Natural killer cell (primary cell): ENCODE measurements around the gene NAV2. TPM values are rescaled to one million over a fixed set of nuclear protein-coding genes. Genes with fewer than 3 reads are reported as not detected.

ENCODE experiments used
- ATAC-seq, 3 donors: fragments of 150-1000 bp in 2 of 3; fragments of 200-7000 bp in 1 of 3; cut with Tn5 transposase; 1 replicate in 1 of 3; 2 replicates in 2 of 3; pipeline ENCODE4 v1.10.0; 2021; ENCODE audit warnings: mild to moderate bottlenecking in 2 of 3, moderate library complexity in 2 of 3
- DNase-seq, 2 donors: peaks; one replicate each; pipeline versions ENCODE4 v3.0.0 to v3.0.0-alpha.2; 2013 to 2021; ENCODE audit warnings: mixed read lengths in 1 of 2
- H3K27ac ChIP-seq: one replicate; pipeline ENCODE4 v1.5.1; 2013; ENCODE audit warnings: mild to moderate bottlenecking, low read length
- H3K27me3 ChIP-seq: one replicate; pipeline ENCODE4 v1.6.1; 2013; ENCODE audit warnings: low read length; ENCODE audit not compliant: control insufficient read depth, insufficient read depth
- H3K36me3 ChIP-seq: one replicate; pipeline ENCODE4 v1.6.1; 2013; ENCODE audit warnings: low read length; ENCODE audit not compliant: control insufficient read depth, insufficient read depth
- H3K4me1 ChIP-seq: one replicate; pipeline ENCODE4 v1.6.1; 2013; ENCODE audit warnings: low read length; ENCODE audit not compliant: control insufficient read depth, insufficient read depth
- H3K4me3 ChIP-seq: one replicate; pipeline ENCODE4 v1.5.1; 2013; ENCODE audit warnings: low read length
- H3K9me3 ChIP-seq: one replicate; pipeline ENCODE4 v1.6.1; 2013; ENCODE audit warnings: low read length; ENCODE audit not compliant: control insufficient read depth, insufficient read depth
- H3K27ac Mint-ChIP-seq, 2 donors: one replicate each; pipeline ENCODE4 v1.8.0; 2022; ENCODE audit warnings: mild to moderate bottlenecking in 2 of 2, mixed read lengths in 2 of 2, moderate library complexity in 1 of 2
- H3K27me3 Mint-ChIP-seq, 2 donors: one replicate each; pipeline ENCODE4 v1.8.0; 2022; ENCODE audit warnings: low read depth in 2 of 2, mixed read lengths in 2 of 2
- H3K36me3 Mint-ChIP-seq: one replicate; pipeline ENCODE4 v1.8.0; 2022; ENCODE audit warnings: mixed read lengths
- H3K4me1 Mint-ChIP-seq, 2 donors: one replicate each; pipeline ENCODE4 v1.8.0; 2022; ENCODE audit warnings: mixed read lengths in 2 of 2
- H3K4me3 Mint-ChIP-seq: one replicate; pipeline ENCODE4 v1.8.0; 2022; ENCODE audit warnings: mild to moderate bottlenecking, moderate library complexity, mixed read lengths
- H3K9me3 Mint-ChIP-seq, 2 donors: one replicate each; pipeline ENCODE4 v1.8.0; 2022; ENCODE audit warnings: mixed read lengths in 2 of 2
- WGBS: methylation state at CpG from one replicate; pipeline ENCODE4 v1.1.7; 2013; ENCODE audit warnings: missing lambda C conversion rate; ENCODE audit not compliant: insufficient coverage; 5-methylcytosine and 5-hydroxymethylcytosine counted together
- intact Hi-C: fragments of 100-400 bp; cut with micrococcal nuclease; formaldehyde crosslinking; loops from one replicate; pipeline ENCODE4 v1.14.2; 2022
- total RNA-seq, 4 donors: library from RNA; stranded (reverse); fragments of 120-200 nt in 1 of 4; gene quantifications; one replicate each; pipeline versions ENCODE4 v1.2.3 to v1.2.4, GENCODE V29; 2013 to 2022
- TF ChIP-seq, protein P1 (sequence below): fragments of 200-600 bp; IDR thresholded peaks from one replicate; pipeline ENCODE4 v1.8.0; 2022; ENCODE audit warnings: antibody characterized with exemption

The NAV2 gene
- total RNA-seq, 3 donors from 2014 or later (not counting 1 experiment from before 2014, with no cell fraction given), result 0.14 to 1.6 (median 0.43) TPM

DNA sequence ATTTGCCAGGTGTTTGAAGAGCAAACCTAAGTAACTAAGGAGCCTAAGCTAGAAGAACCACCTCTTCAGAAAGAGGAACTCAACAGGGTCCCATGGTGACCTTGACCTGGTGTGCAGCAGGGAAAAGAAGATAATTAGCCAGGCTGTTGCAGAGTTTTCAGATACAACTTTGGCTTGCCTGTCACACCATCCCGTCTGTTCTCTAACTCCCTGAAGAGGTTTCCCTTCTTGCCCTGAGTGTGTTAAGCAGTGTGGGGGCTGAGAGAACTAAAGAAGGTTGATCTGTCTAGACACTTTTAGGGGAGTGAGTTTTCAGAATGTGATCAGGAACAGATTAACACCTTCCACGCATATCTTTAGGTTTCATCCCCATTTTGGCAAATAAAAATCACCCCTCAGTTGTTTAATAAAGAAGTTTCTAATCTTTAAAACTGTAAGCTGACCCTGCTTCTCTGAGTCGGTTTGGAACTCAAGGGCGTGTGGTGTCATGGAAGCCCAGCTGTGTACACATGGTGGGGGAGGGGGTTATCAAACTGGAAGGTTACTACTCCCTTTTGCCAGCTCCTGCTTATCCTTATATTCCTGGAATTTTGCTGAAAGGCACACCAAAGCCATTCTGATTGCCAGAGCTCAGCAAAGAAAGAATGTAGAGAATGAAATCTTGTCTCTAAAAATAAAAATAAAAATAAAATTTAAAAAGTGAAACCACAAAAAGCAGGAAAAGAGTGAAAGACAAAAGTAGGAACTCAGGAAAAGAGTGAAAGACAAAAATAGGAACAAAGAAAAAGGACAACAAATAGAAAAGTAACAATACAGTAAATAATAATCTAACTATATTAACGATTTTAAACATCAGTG lies 377.4 kb downstream of the NAV2 start:
- Histone ChIP-seq H3K4me1 (peaks cover 11% of the 10 kb centered on the region), H3K27me3 (peaks cover 4% of the 10 kb centered on the region), H3K4me3 (no peak overlapping the region), H3K36me3 (no peaks in the 10 kb centered on the region), H3K27ac (no peak overlapping the region), H3K9me3 (no peaks in the 10 kb centered on the region)
- peak overlapping the region; percentile 22 for H3K4me3 Mint-ChIP-seq
- WGBS, result 50% methylated on average over 1 of the region's 5 CpGs
- H3K36me3 Mint-ChIP-seq, result no peaks in the 10 kb centered on the region
- peaks cover 30 to 47% of the 10 kb centered on the region in 2 donors for H3K27me3 Mint-ChIP-seq
- no peak for DNase-seq
- TF ChIP-seq, protein P1, sequence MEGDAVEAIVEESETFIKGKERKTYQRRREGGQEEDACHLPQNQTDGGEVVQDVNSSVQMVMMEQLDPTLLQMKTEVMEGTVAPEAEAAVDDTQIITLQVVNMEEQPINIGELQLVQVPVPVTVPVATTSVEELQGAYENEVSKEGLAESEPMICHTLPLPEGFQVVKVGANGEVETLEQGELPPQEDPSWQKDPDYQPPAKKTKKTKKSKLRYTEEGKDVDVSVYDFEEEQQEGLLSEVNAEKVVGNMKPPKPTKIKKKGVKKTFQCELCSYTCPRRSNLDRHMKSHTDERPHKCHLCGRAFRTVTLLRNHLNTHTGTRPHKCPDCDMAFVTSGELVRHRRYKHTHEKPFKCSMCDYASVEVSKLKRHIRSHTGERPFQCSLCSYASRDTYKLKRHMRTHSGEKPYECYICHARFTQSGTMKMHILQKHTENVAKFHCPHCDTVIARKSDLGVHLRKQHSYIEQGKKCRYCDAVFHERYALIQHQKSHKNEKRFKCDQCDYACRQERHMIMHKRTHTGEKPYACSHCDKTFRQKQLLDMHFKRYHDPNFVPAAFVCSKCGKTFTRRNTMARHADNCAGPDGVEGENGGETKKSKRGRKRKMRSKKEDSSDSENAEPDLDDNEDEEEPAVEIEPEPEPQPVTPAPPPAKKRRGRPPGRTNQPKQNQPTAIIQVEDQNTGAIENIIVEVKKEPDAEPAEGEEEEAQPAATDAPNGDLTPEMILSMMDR, result no peak
- H3K4me1 Mint-ChIP-seq, result peaks cover 23% of the 10 kb centered on the region in 2 donors
- ATAC-seq, result no peak
- H3K27ac Mint-ChIP-seq, result no peak overlapping the region
- H3K9me3 Mint-ChIP-seq, result no peaks in the 10 kb centered on the region
- intact Hi-C loops, result loop anchor here (5.0 kb wide), 1 partner anchor 118 kb away; no protein-coding TSS in a partner anchor

- H3K4me1 ChIP-seq, result peaks cover 11% of the 10 kb centered on the region
- DNase-seq, result no peak
- 89% methylated on average over 10 of the region's 10 CpGs for WGBS
Measured at GRCh38 chr11:20090654-20091374, 378.2 kb downstream of the NAV2 start.

GRCh38 chr11:20093775-20094174 lies 381.1 kb downstream of the NAV2 start:
- no peaks in the 10 kb centered on the region for H3K9me3 Mint-ChIP-seq
- DNase-seq (no peak), ATAC-seq (no peak)
- H3K4me3 Mint-ChIP-seq, result no peak overlapping the region
- no peaks in the 10 kb centered on the region for H3K9me3 ChIP-seq
- H3K27ac ChIP-seq, result no peak overlapping the region
- TF ChIP-seq, protein P1, result no peak
- H3K27ac Mint-ChIP-seq, result no peak overlapping the region
- no peak overlapping the region for H3K4me3 ChIP-seq
- H3K36me3 ChIP-seq, result no peaks in the 10 kb centered on the region
- H3K27me3 ChIP-seq, result peaks cover 7% of the 10 kb centered on the region
- H3K36me3 Mint-ChIP-seq, result no peaks in the 10 kb centered on the region
- intact Hi-C loops, result no loop called here
- peaks cover 12 to 13% of the 10 kb centered on the region in 2 donors for H3K4me1 Mint-ChIP-seq
- 91% methylated on average over 5 of the region's 5 CpGs for WGBS
- H3K27me3 Mint-ChIP-seq, result peaks cover 24 to 30% of the 10 kb centered on the region in 2 donors
- peaks cover 3% of the 10 kb centered on the region for H3K4me1 ChIP-seq

More at GRCh38 chr11:20090654-20091374, 378.2 kb downstream of the NAV2 start:
- H3K4me3 ChIP-seq, result no peak overlapping the region
- H3K27me3 ChIP-seq, result peaks cover 4% of the 10 kb centered on the region
- Mint-ChIP-seq H3K36me3 (no peaks in the 10 kb centered on the region), H3K9me3 (no peaks in the 10 kb centered on the region), H3K27ac (no peak overlapping the region), H3K4me1 (peaks cover 23% of the 10 kb centered on the region in 2 donors), H3K27me3 (peaks cover 30 to 47% of the 10 kb centered on the region in 2 donors), H3K4me3 (no peak overlapping the region)
- intact Hi-C loops, result no loop called here
- TF ChIP-seq, protein P1, result no peak
- no peaks in the 10 kb centered on the region for H3K9me3 ChIP-seq
- H3K27ac ChIP-seq, result no peak overlapping the region
- no peak for ATAC-seq
- no peaks in the 10 kb centered on the region for H3K36me3 ChIP-seq
